Activated naive CD8-positive, alpha-beta T cell treated with anti-CD3 and anti-CD28 coated beads for 36 hours (primary cell): ENCODE results near the gene USP17L11. TPM values are rescaled to one million over a fixed set of nuclear protein-coding genes. Genes with fewer than 3 reads are reported as not detected.
"Not testable (repeated sequence)": the region's sequence is repeated elsewhere in the genome, so short reads cannot be mapped to it uniquely, and the experiment has no call there.

ENCODE experiments used
- DNase-seq: peaks from one replicate; pipeline ENCODE4 v3.0.0; 2021
- H3K27ac Mint-ChIP-seq: one replicate; pipeline ENCODE4 v1.8.0; 2022; ENCODE audit warnings: mild to moderate bottlenecking, moderate library complexity, mixed read lengths
- H3K27me3 Mint-ChIP-seq: one replicate; pipeline ENCODE4 v1.8.0; 2022; ENCODE audit warnings: mild to moderate bottlenecking, mixed read lengths
- H3K36me3 Mint-ChIP-seq: one replicate; pipeline ENCODE4 v1.8.0; 2021; ENCODE audit warnings: mild to moderate bottlenecking, mixed read lengths
- H3K4me1 Mint-ChIP-seq: one replicate; pipeline ENCODE4 v1.8.0; 2021; ENCODE audit warnings: mixed read lengths
- H3K4me3 Mint-ChIP-seq: one replicate; pipeline ENCODE4 v1.8.0; 2022; ENCODE audit warnings: mild to moderate bottlenecking, moderate library complexity, mixed read lengths
- H3K9me3 Mint-ChIP-seq: one replicate; pipeline ENCODE4 v1.8.0; 2022; ENCODE audit warnings: mixed read lengths
- total RNA-seq, 2 experiments: library from RNA; stranded (reverse); gene quantifications; one replicate each; pipeline ENCODE4 v1.2.3, GENCODE V29; 2021

The USP17L11 gene
- total RNA-seq, 2 experiments from 2014 or later: not detected

DNA sequence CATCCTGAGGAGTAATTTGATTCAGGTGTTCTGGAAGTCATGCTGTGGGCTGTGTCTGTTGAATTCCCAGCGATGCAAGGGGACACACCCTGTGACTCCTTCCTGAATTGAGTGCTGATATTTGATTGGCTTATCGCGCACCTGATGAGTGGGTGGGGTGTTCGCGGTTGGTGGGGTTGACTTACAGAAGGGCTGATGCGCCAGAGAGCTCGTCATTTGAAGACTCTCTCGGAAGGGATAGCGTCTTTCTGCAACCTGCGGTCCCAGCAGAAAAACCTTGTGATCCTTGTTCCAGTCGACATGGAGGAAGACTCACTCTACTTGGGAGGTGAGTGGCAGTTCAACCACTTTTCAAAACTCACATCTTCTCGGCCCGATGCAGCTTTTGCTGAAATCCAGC lies 47.4 kb downstream of the USP17L11 start, which contains the start of gene USP17L21:
Gene USP17L21, plus strand, starts transcription at position 301 of the 400 bp plus-strand sequence. Its CDS starts 0 bp downstream, at position 301.
- H3K36me3 Mint-ChIP-seq, DNase-seq, H3K4me1 Mint-ChIP-seq, H3K27me3 Mint-ChIP-seq, H3K4me3 Mint-ChIP-seq, H3K27ac Mint-ChIP-seq, H3K9me3 Mint-ChIP-seq: not testable (repeated sequence)

Other genes with a start within 250 kb of the USP17L11 start
- gene FAM90A26, start 45.0 kb upstream of the USP17L11 start, total RNA-seq: not detected
- gene USP17L10, start 4.7 kb upstream of the USP17L11 start, total RNA-seq: not detected
- gene USP17L12, start 4.7 kb downstream of the USP17L11 start, total RNA-seq: not detected
- not detected for gene USP17L13, start 9.5 kb downstream of the USP17L11 start, total RNA-seq
- gene USP17L15, start 19.0 kb downstream of the USP17L11 start, total RNA-seq: not detected
- gene USP17L17, start 28.5 kb downstream of the USP17L11 start, total RNA-seq: not detected
- gene USP17L18, start 33.2 kb downstream of the USP17L11 start, total RNA-seq: not detected
- not detected for gene USP17L19, start 38.0 kb downstream of the USP17L11 start, total RNA-seq
- not detected for gene USP17L20, start 42.7 kb downstream of the USP17L11 start, total RNA-seq
- not detected for gene USP17L21, start 47.5 kb downstream of the USP17L11 start, total RNA-seq
- gene USP17L22, start 52.2 kb downstream of the USP17L11 start, total RNA-seq: not detected
- not detected for gene USP17L24, start 109.8 kb downstream of the USP17L11 start, total RNA-seq
- not detected for gene USP17L25, start 114.5 kb downstream of the USP17L11 start, total RNA-seq
- gene USP17L26, start 119.3 kb downstream of the USP17L11 start, total RNA-seq: not detected
- gene USP17L5, start 124.0 kb downstream of the USP17L11 start, total RNA-seq: not detected
- not detected for gene USP17L27, start 128.7 kb downstream of the USP17L11 start, total RNA-seq
- not detected for gene USP17L28, start 133.5 kb downstream of the USP17L11 start, total RNA-seq
- not detected for gene USP17L29, start 138.2 kb downstream of the USP17L11 start, total RNA-seq
- gene USP17L30, start 147.7 kb downstream of the USP17L11 start, total RNA-seq: not detected
- gene DEFB131A, start 229.0 kb downstream of the USP17L11 start, total RNA-seq: not detected